Left ventricle myocardium superior (tissue), 1 donor: ENCODE data around the gene MOCS3. TPM values are rescaled to one million over a fixed set of nuclear protein-coding genes. Genes with fewer than 3 reads are reported as not detected.

Source experiments
- ATAC-seq: fragments of 200-7000 bp; cut with Tn5 transposase; one replicate; pipeline ENCODE4 v1.9.1; 2020; ENCODE audit warnings: mild to moderate bottlenecking, moderate library complexity
- DNase-seq: peaks from one replicate; pipeline ENCODE4 v3.0.0-alpha.2; 2020
- intact Hi-C: fragments of 100-400 bp; cut with micrococcal nuclease; formaldehyde crosslinking; loops from one replicate; pipeline ENCODE4 v1.11.0; 2022
- total RNA-seq: library from RNA; stranded (reverse); fragmentation: NEBNext Ultra II Directional; extraction: Animal tissue kit (Norgen Biotek cat#: 25700); gene quantifications from one replicate; pipeline ENCODE4 v1.2.1, GENCODE V29; 2021
- donor health status: DM: no; HTN: yes; CAD: no; lungs with severe emphysema.

The MOCS3 gene
- total RNA-seq, 1 donor from 2014 or later: 3.1 TPM

GRCh38 chr20:50930976-50931305 is 27.7 kb upstream of the MOCS3 start:
- DNase-seq (no peak), ATAC-seq (peak; percentile 58)
- intact Hi-C loops: no loop called here

- intact Hi-C loops: loop anchor here (2.0 kb wide), 1 partner anchor 27 kb away; the partner anchor contains the start of genes DPM1 and MOCS3
- DNase-seq (peak; percentile 93), ATAC-seq (peak; percentile 87)
Observed at GRCh38 chr20:50931306-50932015, 27.2 kb upstream of the MOCS3 start, which contains the start of gene ADNP. Gene ADNP, minus strand, starts transcription at chr20:50931437. Its CDS starts 27,441 bp downstream, at chr20:50903996.

- ATAC-seq (no peak), DNase-seq (no peak)
- intact Hi-C loops: loop anchor here (2.0 kb wide), 1 partner anchor 27 kb away; the partner anchor contains the start of genes DPM1 and MOCS3
Observed at GRCh38 chr20:50932016-50932485, 26.6 kb upstream of the MOCS3 start.

- ATAC-seq (no peak), DNase-seq (no peak)
- intact Hi-C loops: loop anchor here (2.0 kb wide), 1 partner anchor 26 kb away; the partner anchor contains the start of genes DPM1 and MOCS3
Observed at GRCh38 chr20:50932691-50933280, 25.8 kb upstream of the MOCS3 start.

GRCh38 chr20:50933589-50933988 is 25.0 kb upstream of the MOCS3 start:
- intact Hi-C loops: loop anchor here (2.0 kb wide), 1 partner anchor 25 kb away; the partner anchor contains the start of genes DPM1 and MOCS3
- no peak for ATAC-seq
- DNase-seq: no peak

- intact Hi-C loops: no loop called here
- DNase-seq: no peak
- ATAC-seq: no peak
Observed at GRCh38 chr20:50943069-50943468, 15.5 kb upstream of the MOCS3 start.

GRCh38 chr20:50948132-50948785 is 10.4 kb upstream of the MOCS3 start:
- no peak for ATAC-seq
- intact Hi-C loops: no loop called here
- no peak for DNase-seq

GRCh38 chr20:50953196-50953595 is 5.4 kb upstream of the MOCS3 start:
- intact Hi-C loops: no loop called here
- DNase-seq: no peak
- ATAC-seq: no peak

GRCh38 chr20:50953821-50954220 is 4.8 kb upstream of the MOCS3 start:
- no peak for ATAC-seq
- no peak for DNase-seq
- intact Hi-C loops: no loop called here

GRCh38 chr20:50957276-50957675 is 1.3 kb upstream of the MOCS3 start:
- DNase-seq (no peak), ATAC-seq (peak; percentile 47)
- intact Hi-C loops: no loop called here

- intact Hi-C loops: loop anchor here (2.0 kb wide), 1 partner anchor 25 kb away; no protein-coding TSS in a partner anchor
- peak; percentile 90 for ATAC-seq
- DNase-seq: peak; percentile 86
Observed at GRCh38 chr20:50957798-50958614, 612 bp upstream of the MOCS3 start, which contains the start of gene DPM1. Gene DPM1, minus strand, starts transcription at chr20:50958532. Its CDS starts 9 bp downstream, at chr20:50958523.

GRCh38 chr20:50959543-50960126 is 1.0 kb downstream of the MOCS3 start:
- DNase-seq: no peak
- no peak for ATAC-seq
- intact Hi-C loops: loop anchor here (2.0 kb wide), 1 partner anchor 27 kb away; no protein-coding TSS in a partner anchor

GRCh38 chr20:50967586-50967985 is 9.0 kb downstream of the MOCS3 start:
- no peak for ATAC-seq
- no peak for DNase-seq
- intact Hi-C loops: no loop called here

GRCh38 chr20:50968289-50968688 is 9.7 kb downstream of the MOCS3 start:
- intact Hi-C loops: no loop called here
- no peak for ATAC-seq
- DNase-seq: no peak

GRCh38 chr20:50969435-50969834 is 10.8 kb downstream of the MOCS3 start:
- ATAC-seq: no peak
- intact Hi-C loops: no loop called here
- no peak for DNase-seq

GRCh38 chr20:50969912-50970311 is 11.3 kb downstream of the MOCS3 start:
- no peak for DNase-seq
- no peak for ATAC-seq
- intact Hi-C loops: no loop called here

- DNase-seq: no peak
- intact Hi-C loops: no loop called here
Observed at GRCh38 chr20:50975701-50976330, 17.2 kb downstream of the MOCS3 start.

More at GRCh38 chr20:50975701-50976330, 17.2 kb downstream of the MOCS3 start:
- ATAC-seq: no peak
